ENCODE measurements around the gene CLRN3.

- TF ChIP-seq POLR2AphosphoS5 (IDR thresholded peaks at IDR 0.05; ENCODE audit: low read depth, low read length) (no peak), SIN3A (IDR thresholded peaks at IDR 0.05; ENCODE audit: borderline replicate concordance, insufficient read depth, low read length) (no peak)
These were observed 56.6 kb downstream of the CLRN3 start for GRCh38 chr10:127836176-127836575.

Data from PFSK-1 (cell line).